AG04449 (cell line): ENCODE measurements around the gene KRTAP3-1.

Source experiments
- CTCF ChIA-PET: fragments of 350-600 bp; formaldehyde crosslinking; extraction: SDS; loops from one replicate; lab custom pipeline; 2021; ENCODE audit warnings: antibody characterized with exemption; lab: Yijun Ruan, JAX
- POLR2A ChIA-PET: fragments of 400-600, 350-600 bp; formaldehyde crosslinking; extraction: SDS; loops from one replicate; lab custom pipeline; 2020; ENCODE audit warnings: antibody characterized with exemption, inconsistent platforms; lab: Yijun Ruan, JAX
- DNase-seq: peaks from one replicate; pipeline ENCODE4 v3.0.0-alpha.2; 2010; ENCODE audit warnings: low read depth, low spot score
- H3K4me3 ChIP-seq: 2 replicates; pipeline ENCODE4 v1.5.1; 2011; ENCODE audit warnings: low read depth, mild to moderate bottlenecking, control low read depth, low read length
- TF ChIP-seq, protein P1 (sequence below): IDR thresholded peaks from one replicate; pipeline ENCODE4 v1.5.1; 2011; ENCODE audit warnings: mild to moderate bottlenecking, moderate library complexity, low read length, control low read depth, inconsistent platforms; ENCODE audit not compliant: insufficient read depth; ENCODE audit errors: missing control alignments

Gene KRTAP3-1

DNA sequence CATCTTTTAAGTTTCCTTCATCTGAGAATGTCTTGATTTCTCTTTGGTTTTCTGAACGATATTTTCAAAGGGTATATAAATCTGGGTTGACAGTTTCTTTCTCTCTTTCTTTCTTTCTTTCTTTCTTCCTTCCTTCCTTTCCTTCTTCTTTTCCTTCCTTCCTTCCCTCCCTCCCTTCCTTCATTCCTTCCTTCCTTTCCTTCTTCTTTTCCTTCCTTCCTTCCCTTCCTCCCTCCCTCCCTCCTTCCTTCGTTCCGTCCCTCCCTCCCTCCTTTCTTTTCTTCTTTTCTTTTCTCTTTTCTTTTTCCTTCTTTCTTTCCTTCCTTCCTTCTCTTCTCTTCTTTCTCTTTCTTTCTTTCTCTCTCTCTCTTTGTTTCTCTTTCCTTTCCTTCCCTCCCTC is 34.6 kb downstream of the KRTAP3-1 start:
- ChIA-PET CTCF (no interaction called here), POLR2A (no interaction called here)
- no peak for DNase-seq
- H3K4me3 ChIP-seq = no peak overlapping the region
- TF ChIP-seq, protein P1, sequence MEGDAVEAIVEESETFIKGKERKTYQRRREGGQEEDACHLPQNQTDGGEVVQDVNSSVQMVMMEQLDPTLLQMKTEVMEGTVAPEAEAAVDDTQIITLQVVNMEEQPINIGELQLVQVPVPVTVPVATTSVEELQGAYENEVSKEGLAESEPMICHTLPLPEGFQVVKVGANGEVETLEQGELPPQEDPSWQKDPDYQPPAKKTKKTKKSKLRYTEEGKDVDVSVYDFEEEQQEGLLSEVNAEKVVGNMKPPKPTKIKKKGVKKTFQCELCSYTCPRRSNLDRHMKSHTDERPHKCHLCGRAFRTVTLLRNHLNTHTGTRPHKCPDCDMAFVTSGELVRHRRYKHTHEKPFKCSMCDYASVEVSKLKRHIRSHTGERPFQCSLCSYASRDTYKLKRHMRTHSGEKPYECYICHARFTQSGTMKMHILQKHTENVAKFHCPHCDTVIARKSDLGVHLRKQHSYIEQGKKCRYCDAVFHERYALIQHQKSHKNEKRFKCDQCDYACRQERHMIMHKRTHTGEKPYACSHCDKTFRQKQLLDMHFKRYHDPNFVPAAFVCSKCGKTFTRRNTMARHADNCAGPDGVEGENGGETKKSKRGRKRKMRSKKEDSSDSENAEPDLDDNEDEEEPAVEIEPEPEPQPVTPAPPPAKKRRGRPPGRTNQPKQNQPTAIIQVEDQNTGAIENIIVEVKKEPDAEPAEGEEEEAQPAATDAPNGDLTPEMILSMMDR = no peak

DNA sequence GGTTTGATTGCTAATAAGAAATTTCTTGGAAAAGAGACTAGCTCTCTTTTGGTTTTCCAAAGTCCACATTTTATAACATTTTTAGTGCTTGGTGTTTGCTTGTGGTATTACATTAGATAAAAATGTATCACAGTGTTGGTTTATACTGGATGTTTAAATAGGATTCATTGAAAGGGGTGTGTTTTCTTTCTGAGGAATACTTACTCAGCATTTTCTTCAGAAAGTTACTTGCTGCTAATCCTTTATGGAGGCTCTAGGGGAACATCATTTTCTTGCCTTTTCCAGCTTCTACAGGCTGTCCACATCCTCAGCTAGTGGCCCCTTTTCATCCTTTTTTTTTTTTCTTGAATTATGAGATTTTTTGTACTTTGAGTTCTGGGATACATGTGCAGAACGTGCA is 41.3 kb downstream of the KRTAP3-1 start:
- ChIA-PET POLR2A (no interaction called here), CTCF (interaction anchor here (1.0 to 2.3 kb wide), 3 partner anchors 11 to 15 kb away, joined by 3 to 7 read pairs (median 6); no protein-coding TSS in a partner anchor)

GRCh38 chr17:40966848-40967247 is 42.1 kb downstream of the KRTAP3-1 start, which contains the start of gene KRT39:
Gene KRT39 (minus strand): TSS chr17:40966948. CDS start chr17:40966856, 92 bp downstream.
- POLR2A ChIA-PET = no interaction called here
- CTCF ChIA-PET = interaction anchor here (1.0 to 2.3 kb wide), 3 partner anchors 10 to 16 kb away, joined by 3 to 7 read pairs (median 6); no protein-coding TSS in a partner anchor
- no peak within 1 kb of the TSS for H3K4me3 ChIP-seq
- TF ChIP-seq, protein P1 = no peak
- DNase-seq = no peak

More for the DNA sequence above, 41.3 kb downstream of the KRTAP3-1 start:
- TF ChIP-seq, protein P1 = no peak
- DNase-seq = no peak
- H3K4me3 ChIP-seq = no peak overlapping the region

DNA sequence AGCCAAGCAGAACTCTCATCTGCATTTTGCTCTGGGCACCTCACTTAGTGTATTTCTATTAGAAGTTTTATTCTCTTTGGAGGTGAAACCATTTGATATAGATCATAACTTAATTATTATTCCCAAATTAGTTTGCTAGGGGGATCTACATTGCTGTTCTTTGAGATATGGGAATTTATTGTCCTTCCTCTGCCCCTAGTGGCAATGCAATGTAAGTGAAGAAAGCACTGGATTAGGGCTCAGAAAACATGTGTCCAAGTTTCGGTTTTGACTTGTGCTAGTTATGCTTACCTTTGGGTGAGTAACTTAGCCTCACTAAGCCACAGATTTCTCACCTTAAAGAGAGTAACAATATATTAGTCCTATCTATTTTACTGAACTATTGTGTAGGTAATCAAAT is 45.1 kb downstream of the KRTAP3-1 start:
- DNase-seq = no peak
- no peak overlapping the region for H3K4me3 ChIP-seq

DNA sequence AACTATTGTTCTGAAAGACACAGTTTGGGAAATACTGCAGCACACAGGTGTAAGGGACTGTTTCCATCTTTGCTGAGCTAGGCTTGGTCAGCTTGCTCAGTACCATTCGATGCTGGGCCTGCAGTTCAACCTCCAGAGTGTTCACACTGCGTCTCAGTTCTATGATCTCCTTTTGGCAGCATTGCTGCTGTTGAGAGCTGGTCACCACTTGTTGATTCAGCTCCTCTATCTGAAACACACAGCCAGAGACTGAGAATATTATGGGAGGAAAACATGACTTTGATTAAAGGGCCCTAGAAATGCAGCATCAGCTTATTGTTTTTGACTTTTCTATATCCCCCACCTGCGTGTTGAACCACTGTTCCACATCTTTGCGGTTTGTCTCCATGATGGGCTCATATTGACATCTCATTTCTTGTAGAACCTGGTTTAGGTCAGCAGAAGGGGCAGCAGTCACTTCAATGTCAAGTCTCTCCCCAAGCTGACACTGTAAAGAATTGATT is 46.8 kb downstream of the KRTAP3-1 start:
- POLR2A ChIA-PET = no interaction called here
- DNase-seq = no peak
- no peak overlapping the region for H3K4me3 ChIP-seq
- TF ChIP-seq, protein P1 = no peak
- CTCF ChIA-PET = interaction anchor here (0.9 to 1.3 kb wide), 5 partner anchors 9 to 33 kb away, joined by 3 to 5 read pairs (median 3); no protein-coding TSS in a partner anchor

More for the DNA sequence above, 45.1 kb downstream of the KRTAP3-1 start:
- ChIA-PET CTCF (interaction anchor here (0.8 to 1.6 kb wide), 6 partner anchors 13 to 685 kb away, joined by 3 read pairs; no protein-coding TSS in a partner anchor), POLR2A (no interaction called here)
- TF ChIP-seq, protein P1 = peak; percentile 33

GRCh38 chr17:40961591-40961990 is 47.3 kb downstream of the KRTAP3-1 start:
- CTCF ChIA-PET = interaction anchor here (0.9 to 1.2 kb wide), 4 partner anchors 9 to 19 kb away, joined by 3 to 5 read pairs (median 3); no protein-coding TSS in a partner anchor
- H3K4me3 ChIP-seq = no peak overlapping the region
- TF ChIP-seq, protein P1 = no peak
- no peak for DNase-seq
- POLR2A ChIA-PET = no interaction called here
